Duodenal mucosa (tissue), 2 donors: Measurements from ENCODE around the gene TBC1D10A.
"Not testable (repeated sequence)": the region's sequence is repeated elsewhere in the genome, so short reads cannot be mapped to it uniquely, and the experiment has no call there.

Experiments
- H3K27ac ChIP-seq: one replicate; pipeline ENCODE4 v1.7.0; 2013; ENCODE audit warnings: low read depth, low read length
- H3K27me3 ChIP-seq, 2 donors: one replicate each; pipeline ENCODE4 v1.7.0; 2013; ENCODE audit warnings: low read length in 2 of 2, control low read depth in 1 of 2; ENCODE audit not compliant: insufficient read depth in 2 of 2, control insufficient read depth in 1 of 2
- H3K36me3 ChIP-seq, 2 donors: one replicate each; pipeline ENCODE4 v1.7.0; 2013; ENCODE audit warnings: low read length in 2 of 2, control low read depth in 1 of 2; ENCODE audit not compliant: insufficient read depth in 2 of 2, control insufficient read depth in 1 of 2
- H3K4me1 ChIP-seq, 2 donors: one replicate each; pipeline ENCODE4 v1.7.0; 2013; ENCODE audit warnings: low read length in 2 of 2, control low read depth in 1 of 2; ENCODE audit not compliant: insufficient read depth in 2 of 2, control insufficient read depth in 1 of 2
- H3K4me3 ChIP-seq, 2 donors: one replicate each; pipeline ENCODE4 v1.7.0; 2013; ENCODE audit warnings: low read length in 2 of 2, low read depth in 1 of 2
- H3K9ac ChIP-seq, 2 donors: one replicate each; pipeline ENCODE4 v1.7.0; 2013; ENCODE audit warnings: low read length in 2 of 2, low read depth in 1 of 2
- H3K9me3 ChIP-seq, 2 donors: one replicate each; pipeline ENCODE4 v1.7.0; 2013; ENCODE audit warnings: low read length in 2 of 2, control low read depth in 1 of 2; ENCODE audit not compliant: control insufficient read depth in 1 of 2

The TBC1D10A gene

DNA sequence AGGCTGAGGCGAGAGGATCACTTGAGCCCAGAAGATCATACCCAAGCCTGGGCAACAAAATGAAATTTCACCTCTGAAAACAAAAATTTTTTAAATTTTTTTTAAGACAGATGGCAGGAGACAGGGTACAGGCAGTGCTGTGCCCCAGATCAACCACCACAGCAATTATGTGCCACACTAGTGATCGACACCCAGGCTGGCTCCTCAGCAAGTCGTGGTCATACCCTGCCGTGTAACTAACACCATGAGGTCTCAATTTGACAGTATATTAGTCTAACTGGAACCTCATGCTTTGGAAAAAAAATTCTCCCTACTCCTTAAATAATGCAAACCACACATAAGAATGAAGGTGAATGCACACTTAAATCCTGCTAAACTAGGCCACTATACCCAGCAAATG is 21.7 kb upstream of the TBC1D10A start:
- H3K27ac ChIP-seq, result no peak overlapping the region
- no peak overlapping the region for H3K9ac ChIP-seq
- H3K4me3 ChIP-seq, result no peak overlapping the region
- no peaks in the 10 kb centered on the region for H3K9me3 ChIP-seq
- no peaks in the 10 kb centered on the region for H3K27me3 ChIP-seq
- H3K36me3 ChIP-seq, result peaks cover 57 to 88% of the 10 kb centered on the region in 2 donors
- no peaks in the 10 kb centered on the region for H3K4me1 ChIP-seq

DNA sequence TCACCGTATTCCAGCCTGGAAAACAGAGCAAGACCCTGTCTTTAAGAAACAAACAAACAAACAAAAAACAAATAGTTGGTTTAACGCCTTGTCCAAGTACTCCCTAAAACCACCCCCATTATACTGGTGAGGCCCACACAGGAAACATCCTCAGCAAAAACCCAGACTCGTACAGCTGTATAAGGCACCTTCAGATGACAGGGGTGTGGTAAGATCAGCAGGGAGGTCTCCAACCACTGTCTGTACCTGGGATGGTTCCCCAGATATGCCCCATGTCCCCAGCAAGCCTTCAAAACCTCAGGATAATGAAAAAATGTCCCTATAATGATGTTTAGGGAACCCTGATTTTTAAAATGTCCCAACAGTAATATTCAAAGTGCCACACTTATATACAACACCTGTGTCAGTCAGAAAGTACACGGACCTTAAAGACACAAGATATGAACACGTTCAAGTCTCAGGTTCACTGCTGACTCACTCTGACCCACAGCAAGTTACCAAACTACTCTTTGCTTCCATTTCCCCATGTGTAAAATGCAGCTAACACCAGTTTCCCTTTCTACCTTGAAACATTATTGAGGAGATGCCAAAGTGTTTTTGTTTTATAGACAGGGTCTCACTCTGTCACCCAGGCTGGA is 20.6 kb upstream of the TBC1D10A start:
- H3K4me3 ChIP-seq, result no peak overlapping the region
- no peaks in the 10 kb centered on the region for H3K27me3 ChIP-seq
- no peak overlapping the region for H3K27ac ChIP-seq
- H3K36me3 ChIP-seq, result peaks cover 61 to 90% of the 10 kb centered on the region in 2 donors
- no peak overlapping the region for H3K9ac ChIP-seq
- no peaks in the 10 kb centered on the region for H3K9me3 ChIP-seq
- no peaks in the 10 kb centered on the region for H3K4me1 ChIP-seq

DNA sequence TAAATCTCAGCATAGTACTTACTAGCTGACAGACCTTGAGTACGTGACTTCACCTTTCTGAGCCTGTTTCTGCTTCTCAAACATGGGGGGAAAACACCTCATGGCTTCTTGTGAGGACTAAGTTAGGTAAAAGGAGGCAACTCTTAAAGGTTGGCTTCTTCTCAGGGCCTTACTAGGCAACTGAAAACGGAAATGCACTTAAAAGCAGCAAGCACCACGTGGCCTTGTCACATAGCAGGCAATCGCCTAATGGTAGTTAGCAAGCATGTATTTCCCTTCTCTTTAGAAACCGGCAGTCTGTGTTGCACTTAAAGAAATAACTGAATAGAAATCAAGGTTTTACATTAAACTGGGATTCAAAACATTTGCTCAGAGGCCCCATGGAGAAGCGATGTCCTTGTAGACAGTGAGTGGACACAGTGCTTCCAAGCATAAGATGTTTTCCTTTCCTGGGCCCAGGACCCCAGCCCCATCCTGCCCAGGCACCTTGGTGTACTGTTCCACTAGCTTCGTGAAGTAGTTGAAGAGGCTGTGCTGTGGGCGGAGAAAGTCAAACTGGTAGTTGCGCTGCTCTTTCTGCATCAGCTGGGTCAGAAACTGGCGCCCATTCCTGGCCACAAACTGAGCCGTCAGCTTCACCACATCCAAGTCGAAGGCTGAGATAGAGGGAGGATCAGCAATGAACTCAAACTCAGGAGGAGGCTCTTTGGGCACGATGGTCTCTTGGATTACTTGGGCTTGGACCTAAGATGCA is 17.9 kb upstream of the TBC1D10A start:
- Histone ChIP-seq H3K9me3 (no peaks in the 10 kb centered on the region), H3K27ac (no peak overlapping the region), H3K9ac (no peak overlapping the region)

DNA sequence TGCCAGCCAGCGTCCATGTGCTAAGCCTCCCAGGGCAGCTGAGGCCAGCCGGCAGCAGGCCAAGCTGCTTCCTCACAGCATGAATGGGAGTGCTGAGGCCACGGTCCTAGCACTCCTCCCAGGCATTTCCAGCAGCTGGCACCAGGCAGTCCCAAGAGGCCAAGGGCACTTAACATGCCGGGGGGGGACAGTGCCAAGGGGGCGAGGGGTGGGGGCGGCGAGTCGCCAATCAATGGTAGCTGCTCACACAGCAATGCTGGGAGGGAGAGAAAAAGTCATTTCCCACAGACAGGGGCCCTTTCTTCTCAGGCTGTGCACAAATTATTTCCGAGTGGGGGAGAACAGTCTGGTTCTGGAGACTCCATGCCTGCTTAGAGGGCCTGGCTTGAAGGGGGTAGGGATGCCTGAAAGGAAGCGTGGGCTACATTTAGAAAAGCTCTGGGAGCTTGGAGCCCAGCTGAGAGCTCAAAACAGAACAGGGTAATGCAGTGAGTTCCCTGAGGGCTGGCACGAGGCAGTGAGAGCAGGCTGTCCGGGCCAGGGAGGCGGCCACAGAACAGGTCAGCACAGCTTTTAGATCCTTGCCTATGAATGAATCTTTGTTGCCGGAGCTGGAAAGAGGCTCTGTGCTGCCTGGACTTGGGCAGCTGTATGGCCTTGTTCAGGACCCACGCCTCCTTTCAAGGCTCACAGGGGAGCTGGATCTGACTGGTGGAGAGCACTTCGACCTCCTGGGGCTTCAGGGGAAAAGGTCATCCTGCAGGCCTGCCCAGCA is 14.4 kb upstream of the TBC1D10A start:
- Histone ChIP-seq H3K4me1 (no peaks in the 10 kb centered on the region), H3K9me3 (no peaks in the 10 kb centered on the region), H3K27me3 (no peaks in the 10 kb centered on the region), H3K9ac (no peak overlapping the region), H3K36me3 (peaks cover 88 to 99% of the 10 kb centered on the region in 2 donors), H3K27ac (no peak overlapping the region), H3K4me3 (no peak overlapping the region)

More for the DNA sequence above, 17.9 kb upstream of the TBC1D10A start:
- H3K27me3 ChIP-seq, result no peaks in the 10 kb centered on the region
- H3K36me3 ChIP-seq, result peaks cover 72 to 96% of the 10 kb centered on the region in 2 donors
- H3K4me3 ChIP-seq, result no peak overlapping the region
- H3K4me1 ChIP-seq, result no peaks in the 10 kb centered on the region

DNA sequence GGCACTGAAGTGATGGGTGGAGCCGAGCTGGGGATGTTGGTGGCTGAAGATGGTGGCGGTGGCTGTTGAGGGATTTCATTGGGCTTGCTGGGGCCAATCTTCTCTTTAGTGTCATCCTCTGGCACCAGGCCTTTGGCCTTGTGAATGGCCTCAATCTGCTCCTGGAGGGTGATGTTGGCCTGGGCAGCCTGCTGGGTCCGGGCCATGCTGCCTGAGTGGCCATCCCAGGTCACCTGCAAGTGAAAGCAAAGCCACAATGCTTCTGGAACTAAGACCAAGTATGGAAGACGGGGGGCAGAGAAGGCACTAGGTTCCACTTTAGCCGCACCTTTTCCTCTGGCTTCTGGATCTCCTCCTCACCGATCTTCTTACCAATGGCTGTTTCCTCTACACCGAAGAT is 12.1 kb upstream of the TBC1D10A start:
- peaks cover 0 to 4% of the 10 kb centered on the region in 2 donors for H3K4me1 ChIP-seq
- H3K4me3 ChIP-seq, result no peak overlapping the region
- no peaks in the 10 kb centered on the region for H3K27me3 ChIP-seq
- no peaks in the 10 kb centered on the region for H3K9me3 ChIP-seq
- no peak overlapping the region for H3K27ac ChIP-seq
- H3K9ac ChIP-seq, result no peak overlapping the region
- peaks cover 88 to 99% of the 10 kb centered on the region in 2 donors for H3K36me3 ChIP-seq

DNA sequence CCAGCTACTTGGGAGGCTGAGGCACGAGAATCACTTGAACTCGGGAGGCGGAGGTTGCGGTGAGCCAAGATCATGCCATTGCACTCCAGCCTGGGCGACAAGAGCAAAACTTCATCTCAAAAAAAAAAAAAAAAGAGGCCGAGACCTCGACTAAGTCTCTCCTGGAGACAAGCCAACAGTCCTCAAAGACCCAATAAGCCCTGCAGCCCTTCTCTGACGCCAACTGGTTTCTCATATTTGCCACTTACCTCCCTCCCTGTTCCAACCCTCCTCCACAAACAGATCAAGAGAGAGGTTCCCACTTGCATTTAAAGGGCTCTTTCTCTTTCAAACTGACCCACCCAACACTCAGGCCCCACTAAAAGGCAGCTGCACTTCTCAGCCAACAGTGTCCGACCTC is 11.6 kb upstream of the TBC1D10A start:
- peaks cover 89 to 99% of the 10 kb centered on the region in 2 donors for H3K36me3 ChIP-seq
- not testable (repeated sequence) for H3K4me1 ChIP-seq, H3K27ac ChIP-seq, H3K27me3 ChIP-seq, H3K4me3 ChIP-seq, H3K9me3 ChIP-seq, H3K9ac ChIP-seq

DNA sequence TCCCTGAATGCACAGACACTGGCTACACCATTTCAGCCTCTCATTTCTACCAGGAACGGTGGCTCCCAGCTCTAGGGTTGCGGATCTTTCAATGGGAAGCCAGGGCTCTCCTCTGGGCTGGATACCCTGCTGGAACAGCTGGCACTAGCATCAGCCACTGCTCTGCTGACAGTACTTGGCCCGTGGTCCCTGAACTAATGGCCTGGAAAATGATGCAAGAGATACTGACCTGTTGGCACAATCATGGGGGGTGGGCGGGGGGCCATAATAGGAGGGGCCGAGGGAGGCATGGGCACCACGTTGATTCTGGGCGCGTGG is 10.7 kb upstream of the TBC1D10A start:
- Histone ChIP-seq H3K4me3 (no peak overlapping the region), H3K9ac (no peak overlapping the region), H3K27ac (no peak overlapping the region), H3K27me3 (no peaks in the 10 kb centered on the region), H3K4me1 (peaks cover 7 to 10% of the 10 kb centered on the region in 2 donors), H3K36me3 (peaks cover 88 to 99% of the 10 kb centered on the region in 2 donors), H3K9me3 (no peaks in the 10 kb centered on the region)

DNA sequence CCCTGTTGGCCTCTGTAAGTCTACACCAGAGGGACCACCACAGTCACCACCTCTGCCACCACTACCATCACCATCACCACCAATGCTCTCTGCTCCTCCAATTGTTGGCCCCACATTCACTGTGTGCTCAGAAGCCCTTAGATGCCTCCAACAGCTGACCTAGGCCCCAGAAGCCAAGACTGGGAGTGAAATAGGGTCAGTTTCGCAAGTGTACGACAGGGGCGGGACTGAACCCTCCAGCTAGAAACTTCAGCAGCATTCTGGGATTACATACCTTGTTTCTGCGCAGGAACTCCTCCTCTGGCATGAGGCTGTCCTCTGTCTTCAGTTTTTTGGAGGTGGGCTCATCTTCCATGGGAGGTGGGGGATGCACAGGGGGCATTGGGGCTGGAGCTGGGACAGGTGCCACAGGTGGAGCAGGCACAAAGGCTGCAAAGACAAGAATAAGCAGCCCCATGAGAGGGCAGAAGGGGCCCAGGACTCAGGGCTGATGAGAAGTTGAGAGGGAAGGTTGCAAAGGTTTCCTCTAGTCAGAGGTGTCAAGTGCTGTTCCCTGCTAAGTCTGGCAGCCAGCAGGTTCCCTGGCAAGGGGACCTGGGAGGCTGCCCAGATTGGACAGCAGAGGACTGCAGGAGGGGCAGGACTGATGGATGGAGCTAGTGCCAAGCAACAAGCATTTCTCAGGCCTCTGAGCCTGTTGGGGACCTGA is 10.2 kb upstream of the TBC1D10A start:
- H3K4me3 ChIP-seq, result no peak overlapping the region
- H3K9ac ChIP-seq, result no peak overlapping the region
- peaks cover 86 to 98% of the 10 kb centered on the region in 2 donors for H3K36me3 ChIP-seq
- no peaks in the 10 kb centered on the region for H3K9me3 ChIP-seq
- H3K4me1 ChIP-seq, result peaks cover 7 to 10% of the 10 kb centered on the region in 2 donors
- H3K27me3 ChIP-seq, result no peaks in the 10 kb centered on the region
- H3K27ac ChIP-seq, result no peak overlapping the region

DNA sequence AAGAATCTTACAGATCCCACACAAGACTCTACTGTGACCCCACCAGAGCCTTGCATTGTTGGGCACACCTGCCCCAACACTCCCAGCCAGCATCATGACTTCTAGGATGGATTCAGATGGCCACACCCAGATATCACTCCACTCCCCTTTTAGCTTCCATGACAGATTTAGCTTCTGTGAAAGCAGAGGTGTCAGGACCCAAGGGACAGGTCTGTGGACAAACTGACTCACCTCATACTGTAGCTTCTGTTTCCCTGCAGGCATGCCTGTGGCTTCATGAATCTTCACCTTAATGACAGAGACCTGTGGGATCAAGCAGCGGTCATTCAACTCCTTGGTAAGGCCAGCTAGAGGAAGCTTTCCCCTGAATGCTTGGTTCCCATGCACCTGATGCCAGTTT is 8.5 kb upstream of the TBC1D10A start:
- Histone ChIP-seq H3K4me3 (no peak overlapping the region), H3K9me3 (no peaks in the 10 kb centered on the region), H3K36me3 (peaks cover 70 to 90% of the 10 kb centered on the region in 2 donors), H3K27ac (no peak overlapping the region), H3K27me3 (no peaks in the 10 kb centered on the region), H3K4me1 (peaks cover 7 to 10% of the 10 kb centered on the region in 2 donors), H3K9ac (no peak overlapping the region)

DNA sequence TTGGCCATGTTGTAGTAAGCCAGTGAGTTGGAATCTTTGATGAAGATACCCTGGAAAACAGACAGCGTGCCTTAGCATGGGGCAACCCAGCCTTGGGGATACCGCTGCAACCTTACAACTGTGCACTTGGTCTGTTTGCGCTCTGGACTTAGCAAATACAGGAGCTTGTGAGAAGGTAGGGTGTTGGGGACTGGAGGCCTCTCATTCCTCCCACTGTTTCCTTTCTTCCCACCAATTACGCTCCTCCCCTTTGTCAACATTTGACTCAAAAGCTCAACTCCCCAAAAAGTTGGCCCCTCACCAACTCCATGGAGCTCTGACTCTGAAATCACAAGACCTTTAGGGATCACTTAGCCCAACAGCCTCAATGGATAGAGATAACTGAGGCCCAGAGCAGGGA is 7.9 kb upstream of the TBC1D10A start:
- H3K27me3 ChIP-seq, result no peaks in the 10 kb centered on the region
- no peak overlapping the region for H3K4me3 ChIP-seq
- no peaks in the 10 kb centered on the region for H3K9me3 ChIP-seq
- H3K4me1 ChIP-seq, result peaks cover 7 to 10% of the 10 kb centered on the region in 2 donors
- H3K36me3 ChIP-seq, result peaks cover 64 to 86% of the 10 kb centered on the region in 2 donors
- H3K9ac ChIP-seq, result no peak overlapping the region
- no peak overlapping the region for H3K27ac ChIP-seq
